ENCODE data around the gene LYVE1. TPM values are rescaled to one million over a fixed set of nuclear protein-coding genes. Genes with fewer than 3 reads are reported as not detected.

The LYVE1 gene
- total and polyA plus RNA-seq, 2 of the 13 experiments (the other 11 are each of a cell fraction or from before 2014, with no cell fraction given): 1.2 to 1.4 TPM

DNA sequence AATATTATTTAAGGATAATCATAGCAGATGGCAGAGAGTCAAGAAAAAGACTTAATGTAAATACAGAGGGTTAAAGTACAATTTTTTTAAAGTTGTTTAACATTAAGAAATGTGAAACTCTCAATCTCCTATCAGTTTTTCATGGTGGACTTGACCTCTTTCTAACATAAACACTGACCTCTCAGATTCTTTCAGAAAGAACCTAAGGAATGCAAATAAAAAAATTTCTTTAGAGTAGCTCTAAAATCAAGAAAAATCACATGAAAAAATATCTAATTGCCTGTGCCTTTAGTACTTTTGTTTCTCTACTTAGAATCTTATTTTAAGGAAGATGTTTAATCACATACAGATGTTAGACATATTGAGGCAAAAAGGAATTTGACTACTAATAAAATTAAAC lies 40.3 kb downstream of the LYVE1 start:
- Histone ChIP-seq H3K9me3 (ENCODE audit: low read length) (no peaks in the 10 kb centered on the region), H3K79me2 (ENCODE audit: insufficient read depth, low read length) (no peaks in the 10 kb centered on the region), H3K4me3 (replicated peaks in 1 of 3; ENCODE audit: insufficient read depth in 1 of 3, low read depth in 2 of 3, low read length in 3 of 3) (no peak overlapping the region), H2AFZ (ENCODE audit: low read length) (no peak overlapping the region), H3K4me1 (ENCODE audit: insufficient read depth, low read length) (peaks cover 6% of the 10 kb centered on the region; the same call in 1 of the 2 replicates), H3K36me3 (replicated peaks in 1 of 2; ENCODE audit: control insufficient read depth in 1 of 2, insufficient read depth in 2 of 2, low read length in 2 of 2) (peaks cover 4 to 28% of the 10 kb centered on the region in 2 experiments), H3K27me3 (ENCODE audit: control insufficient read depth in 1 of 2, insufficient read depth in 2 of 2, low read length in 2 of 2) (no peaks in the 10 kb centered on the region), H3K4me2 (ENCODE audit: low read depth, low read length) (no peak overlapping the region), H4K20me1 (ENCODE audit: insufficient read depth, low read length) (no peaks in the 10 kb centered on the region), H3K27ac (ENCODE audit: extremely low read length, insufficient read depth, low read length) (no peak overlapping the region), H3K9ac (ENCODE audit: insufficient read depth, low read depth, low read length) (no peak overlapping the region)
- FAIRE-seq (no peak), DNase-seq (ENCODE audit: low spot score) (no peak), ATAC-seq (no peak)
- CTCF ChIA-PET (ENCODE audit: low intra/inter-chr PET ratio, low total read pairs): no interaction called here
- POLR2A ChIA-PET: no interaction called here
- BruUV-seq (replicated peaks): no TSS peak
- in situ Hi-C loops (cut with HindIII; ENCODE audit: extremely low pct_ligation_motif_present, low pct_unique_long_range_greater_than_20kb) (no loop called here), intact Hi-C loops (cut with micrococcal nuclease; ENCODE audit: unreplicated experiment) (no loop called here)
- TF ChIP-seq PRMT3 (CRISPR knock-in tag; IDR thresholded peaks at IDR 0.05; ENCODE audit: borderline replicate concordance, low read depth): no peak
- TF ChIP-seq ZFY (CRISPR knock-in tag; IDR thresholded peaks at IDR 0.05): no peak
- no peak for TF ChIP-seq ZNF329 (CRISPR knock-in tag; IDR thresholded peaks at IDR 0.05; ENCODE audit: low read depth)
- TF ChIP-seq ARID2 (CRISPR knock-in tag; IDR thresholded peaks at IDR 0.05; ENCODE audit: borderline replicate concordance): no peak
- no peak for TF ChIP-seq ZBTB7A (CRISPR knock-in tag; IDR thresholded peaks at IDR 0.05)
- TF ChIP-seq, protein P1, sequence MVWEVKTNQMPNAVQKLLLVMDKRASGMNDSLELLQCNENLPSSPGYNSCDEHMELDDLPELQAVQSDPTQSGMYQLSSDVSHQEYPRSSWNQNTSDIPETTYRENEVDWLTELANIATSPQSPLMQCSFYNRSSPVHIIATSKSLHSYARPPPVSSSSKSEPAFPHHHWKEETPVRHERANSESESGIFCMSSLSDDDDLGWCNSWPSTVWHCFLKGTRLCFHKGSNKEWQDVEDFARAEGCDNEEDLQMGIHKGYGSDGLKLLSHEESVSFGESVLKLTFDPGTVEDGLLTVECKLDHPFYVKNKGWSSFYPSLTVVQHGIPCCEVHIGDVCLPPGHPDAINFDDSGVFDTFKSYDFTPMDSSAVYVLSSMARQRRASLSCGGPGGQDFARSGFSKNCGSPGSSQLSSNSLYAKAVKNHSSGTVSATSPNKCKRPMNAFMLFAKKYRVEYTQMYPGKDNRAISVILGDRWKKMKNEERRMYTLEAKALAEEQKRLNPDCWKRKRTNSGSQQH (CRISPR knock-in tag; IDR thresholded peaks at IDR 0.05; ENCODE audit: low read depth): no peak
- no peak for TF ChIP-seq NCOR1 (IDR thresholded peaks at IDR 0.05; ENCODE audit: borderline replicate concordance, low read length)
- no peak for TF ChIP-seq LCORL (IDR thresholded peaks at IDR 0.05)
- TF ChIP-seq LCORL (CRISPR knock-in tag; IDR thresholded peaks at IDR 0.05): no peak
- TF ChIP-seq, protein P2, sequence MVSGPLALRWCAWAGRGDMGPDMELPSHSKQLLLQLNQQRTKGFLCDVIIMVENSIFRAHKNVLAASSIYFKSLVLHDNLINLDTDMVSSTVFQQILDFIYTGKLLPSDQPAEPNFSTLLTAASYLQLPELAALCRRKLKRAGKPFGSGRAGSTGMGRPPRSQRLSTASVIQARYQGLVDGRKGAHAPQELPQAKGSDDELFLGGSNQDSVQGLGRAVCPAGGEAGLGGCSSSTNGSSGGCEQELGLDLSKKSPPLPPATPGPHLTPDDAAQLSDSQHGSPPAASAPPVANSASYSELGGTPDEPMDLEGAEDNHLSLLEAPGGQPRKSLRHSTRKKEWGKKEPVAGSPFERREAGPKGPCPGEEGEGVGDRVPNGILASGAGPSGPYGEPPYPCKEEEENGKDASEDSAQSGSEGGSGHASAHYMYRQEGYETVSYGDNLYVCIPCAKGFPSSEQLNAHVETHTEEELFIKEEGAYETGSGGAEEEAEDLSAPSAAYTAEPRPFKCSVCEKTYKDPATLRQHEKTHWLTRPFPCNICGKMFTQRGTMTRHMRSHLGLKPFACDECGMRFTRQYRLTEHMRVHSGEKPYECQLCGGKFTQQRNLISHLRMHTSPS (CRISPR knock-in tag; IDR thresholded peaks at IDR 0.05; ENCODE audit: low read depth): no peak
- TF ChIP-seq, protein P3, sequence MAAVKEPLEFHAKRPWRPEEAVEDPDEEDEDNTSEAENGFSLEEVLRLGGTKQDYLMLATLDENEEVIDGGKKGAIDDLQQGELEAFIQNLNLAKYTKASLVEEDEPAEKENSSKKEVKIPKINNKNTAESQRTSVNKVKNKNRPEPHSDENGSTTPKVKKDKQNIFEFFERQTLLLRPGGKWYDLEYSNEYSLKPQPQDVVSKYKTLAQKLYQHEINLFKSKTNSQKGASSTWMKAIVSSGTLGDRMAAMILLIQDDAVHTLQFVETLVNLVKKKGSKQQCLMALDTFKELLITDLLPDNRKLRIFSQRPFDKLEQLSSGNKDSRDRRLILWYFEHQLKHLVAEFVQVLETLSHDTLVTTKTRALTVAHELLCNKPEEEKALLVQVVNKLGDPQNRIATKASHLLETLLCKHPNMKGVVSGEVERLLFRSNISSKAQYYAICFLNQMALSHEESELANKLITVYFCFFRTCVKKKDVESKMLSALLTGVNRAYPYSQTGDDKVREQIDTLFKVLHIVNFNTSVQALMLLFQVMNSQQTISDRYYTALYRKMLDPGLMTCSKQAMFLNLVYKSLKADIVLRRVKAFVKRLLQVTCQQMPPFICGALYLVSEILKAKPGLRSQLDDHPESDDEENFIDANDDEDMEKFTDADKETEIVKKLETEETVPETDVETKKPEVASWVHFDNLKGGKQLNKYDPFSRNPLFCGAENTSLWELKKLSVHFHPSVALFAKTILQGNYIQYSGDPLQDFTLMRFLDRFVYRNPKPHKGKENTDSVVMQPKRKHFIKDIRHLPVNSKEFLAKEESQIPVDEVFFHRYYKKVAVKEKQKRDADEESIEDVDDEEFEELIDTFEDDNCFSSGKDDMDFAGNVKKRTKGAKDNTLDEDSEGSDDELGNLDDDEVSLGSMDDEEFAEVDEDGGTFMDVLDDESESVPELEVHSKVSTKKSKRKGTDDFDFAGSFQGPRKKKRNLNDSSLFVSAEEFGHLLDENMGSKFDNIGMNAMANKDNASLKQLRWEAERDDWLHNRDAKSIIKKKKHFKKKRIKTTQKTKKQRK (IDR thresholded peaks at IDR 0.05; ENCODE audit: low read length): no peak

All from HepG2 (cell line).